GM19240 (cell line): ENCODE measurements around the gene SLC26A2.

Experiments
- DNase-seq: peaks from one replicate; pipeline ENCODE4 v3.0.0; 2011; ENCODE audit warnings: low spot score; ENCODE audit not compliant: insufficient read length

SLC26A2 gene

DNA sequence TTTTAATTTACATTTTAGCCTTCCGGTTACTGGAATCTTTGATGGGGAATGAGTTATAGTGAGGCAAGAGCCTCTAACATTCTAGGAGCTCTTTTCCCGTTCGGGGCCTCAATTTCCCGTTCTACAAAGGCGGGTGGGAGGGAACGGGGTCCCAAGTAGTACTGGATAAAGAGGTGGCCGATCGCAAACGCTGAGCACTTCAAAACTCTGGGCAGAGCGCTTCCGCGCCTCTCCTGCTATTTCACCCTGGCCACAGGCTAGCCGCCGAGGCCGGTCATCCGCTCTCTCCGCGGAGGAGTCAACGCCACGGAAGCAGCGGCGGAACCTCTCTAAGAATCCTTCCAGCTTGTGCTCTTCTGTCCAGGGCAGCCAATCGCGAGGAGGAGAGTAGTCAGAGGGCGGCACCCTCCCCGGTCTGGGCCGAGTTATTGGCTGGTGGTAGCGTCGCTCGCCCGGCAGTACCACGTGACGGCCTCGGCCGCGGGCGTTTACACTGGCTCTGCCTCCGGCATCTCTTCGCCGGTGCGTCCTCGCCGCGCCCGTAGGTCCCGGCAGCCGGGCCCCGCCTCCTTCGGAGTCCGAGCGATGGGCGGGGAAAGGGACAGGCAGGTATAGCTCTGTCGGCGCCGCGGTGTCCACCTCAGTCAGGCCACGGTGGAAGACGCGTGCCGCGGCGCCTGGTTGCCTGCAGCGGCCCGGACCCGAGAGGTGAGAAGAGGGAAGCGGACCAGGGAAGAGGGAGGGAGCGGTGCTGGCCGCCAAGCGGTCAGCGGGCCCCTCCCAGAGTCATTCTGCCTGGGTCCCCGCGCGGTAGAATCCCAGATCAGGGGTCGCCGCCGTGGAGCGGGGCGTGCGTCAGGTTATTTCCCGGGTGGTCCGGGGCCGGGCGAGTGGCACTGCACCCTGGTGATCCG lies at the start of gene SLC26A2:
Gene SLC26A2 (plus strand): TSS at position 487 of the 914 bp plus-strand sequence. CDS start 16,895 bp downstream, outside the sequence.
- DNase-seq, result peak; percentile 93

DNA sequence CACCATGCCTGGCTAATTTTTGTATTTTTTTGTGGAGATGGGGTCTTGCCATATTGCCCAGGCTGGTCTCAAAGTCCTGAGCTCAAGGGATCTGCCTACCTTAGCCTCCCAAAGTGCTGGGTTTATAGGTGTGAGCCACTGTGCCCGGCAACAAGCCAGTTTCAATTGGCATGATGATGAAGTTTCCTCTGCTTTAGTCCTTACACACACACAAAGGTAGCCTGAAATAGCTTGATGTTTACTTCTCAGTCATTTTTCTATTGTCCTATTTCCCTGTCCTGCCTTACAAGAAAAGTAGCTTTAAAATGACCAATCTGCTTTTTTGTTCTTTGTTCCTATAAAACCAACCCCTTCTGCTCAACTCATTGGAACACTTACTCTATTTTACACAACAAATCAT lies 49.5 kb upstream of the SLC26A2 start:
- DNase-seq, result no peak

DNA sequence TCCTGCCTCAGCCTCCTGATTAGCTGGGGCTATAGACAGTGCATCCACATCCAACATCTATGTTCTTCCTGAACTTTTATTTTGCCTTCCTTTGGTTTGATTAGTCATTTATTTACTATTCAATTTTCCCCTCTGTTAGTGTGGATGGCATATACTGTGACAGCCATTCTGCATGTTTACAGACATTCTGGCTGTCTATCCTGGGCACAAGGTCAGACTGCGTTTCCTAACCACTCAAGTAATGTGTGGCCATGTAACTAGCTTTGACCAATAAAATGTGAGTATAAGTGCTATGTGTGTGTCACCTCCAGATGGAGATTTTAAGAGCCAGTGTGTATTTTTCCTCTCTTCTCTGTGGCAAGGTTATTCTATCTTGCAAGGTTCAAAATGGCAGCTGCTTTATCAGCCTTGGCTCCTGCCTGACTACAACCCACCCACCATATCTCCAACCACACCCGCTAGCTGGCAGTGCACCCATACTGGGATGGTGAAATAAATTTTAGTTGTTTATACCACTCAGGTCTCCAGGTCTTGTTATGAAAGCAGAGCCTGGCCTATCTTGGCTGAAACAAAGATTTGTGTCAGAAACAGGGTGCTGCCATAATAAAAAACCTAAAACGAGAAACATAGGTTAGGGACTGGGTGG lies 48.2 kb upstream of the SLC26A2 start:
- DNase-seq, result no peak

DNA sequence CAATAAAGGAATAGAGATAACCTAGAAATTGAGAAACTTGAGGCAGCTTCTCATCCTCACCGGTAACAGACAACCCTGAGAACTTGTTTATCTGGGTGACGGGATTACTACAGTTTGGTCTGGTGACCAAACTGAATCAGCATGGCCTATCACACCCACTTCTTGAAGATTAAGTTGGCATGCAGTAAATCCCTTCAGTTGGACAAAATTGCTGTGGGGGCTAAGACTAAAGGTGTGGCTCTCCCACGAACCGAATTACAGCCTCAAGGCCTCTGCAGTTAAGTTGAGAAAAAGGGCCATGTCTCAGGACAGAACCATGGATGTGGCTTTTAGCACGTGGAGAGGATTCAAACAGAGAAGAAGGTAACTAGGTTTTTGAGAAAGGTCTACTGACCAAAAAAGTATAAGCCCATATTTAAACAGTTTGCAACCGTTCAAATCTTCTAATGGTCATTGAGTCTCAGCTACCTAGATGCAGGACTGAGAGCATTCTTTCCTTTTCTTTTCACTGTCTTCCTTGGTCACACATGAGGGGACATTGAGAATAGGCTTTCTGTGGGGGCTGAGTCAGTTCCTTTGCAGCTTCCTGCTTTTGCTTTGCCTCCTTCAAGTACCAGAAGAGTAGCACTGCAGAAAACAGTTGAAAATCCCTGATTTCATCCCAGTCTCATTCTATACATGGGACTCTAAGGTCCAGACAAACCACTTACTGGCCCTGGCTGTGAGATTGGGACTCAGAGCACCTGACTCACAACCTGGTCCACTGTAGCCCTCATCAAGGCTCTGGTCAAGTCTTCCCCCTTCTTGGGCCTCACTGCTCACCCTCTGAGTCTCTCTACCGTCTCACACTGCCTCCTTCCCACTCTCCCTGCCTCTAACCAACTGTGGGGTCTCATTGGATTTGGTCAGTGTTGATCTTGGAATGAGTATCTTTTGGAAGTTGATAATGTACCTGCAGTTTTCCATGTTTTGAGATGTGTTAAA lies 46.8 kb upstream of the SLC26A2 start:
- DNase-seq, result no peak

DNA sequence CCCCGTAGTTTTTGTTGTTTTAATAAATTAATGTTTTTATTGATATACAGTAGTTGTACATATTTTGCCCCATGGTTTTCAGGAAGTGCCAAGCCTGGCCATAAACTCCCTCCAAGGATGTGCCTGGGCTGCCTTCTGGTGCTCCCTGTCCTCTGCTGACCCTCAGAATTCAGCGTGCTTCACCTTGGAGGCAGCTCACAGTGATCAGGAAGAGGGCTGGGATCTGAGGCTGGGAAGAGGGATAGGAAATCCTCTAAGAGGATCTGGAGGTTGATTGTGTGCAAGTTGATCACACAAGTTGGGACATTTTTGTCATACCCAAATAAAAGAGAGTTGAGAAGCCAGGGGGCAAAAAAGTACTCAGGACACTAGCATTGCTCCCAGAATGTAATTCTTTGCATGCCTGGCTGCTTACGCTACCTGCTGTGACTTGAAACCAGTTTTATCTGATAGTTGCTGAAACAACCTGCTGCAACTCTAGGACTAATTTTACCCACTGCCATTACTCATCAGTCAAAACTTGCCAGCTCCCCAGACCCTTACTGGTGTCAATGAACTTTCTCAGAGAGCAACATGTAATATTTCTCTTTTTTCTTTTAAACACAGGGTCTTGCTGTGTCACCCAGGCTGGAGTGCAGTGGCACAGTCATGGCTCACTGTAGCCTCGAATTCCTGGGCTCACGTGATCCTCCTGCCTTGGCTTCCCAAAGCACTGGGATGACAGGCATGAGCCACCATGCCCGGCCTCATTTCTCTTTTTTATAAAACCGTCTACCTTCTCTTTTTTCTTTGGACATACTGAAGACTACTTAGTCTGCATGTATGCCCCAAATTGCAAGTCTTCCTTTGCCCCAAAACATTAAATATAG lies 44.9 kb upstream of the SLC26A2 start:
- no peak for DNase-seq

DNA sequence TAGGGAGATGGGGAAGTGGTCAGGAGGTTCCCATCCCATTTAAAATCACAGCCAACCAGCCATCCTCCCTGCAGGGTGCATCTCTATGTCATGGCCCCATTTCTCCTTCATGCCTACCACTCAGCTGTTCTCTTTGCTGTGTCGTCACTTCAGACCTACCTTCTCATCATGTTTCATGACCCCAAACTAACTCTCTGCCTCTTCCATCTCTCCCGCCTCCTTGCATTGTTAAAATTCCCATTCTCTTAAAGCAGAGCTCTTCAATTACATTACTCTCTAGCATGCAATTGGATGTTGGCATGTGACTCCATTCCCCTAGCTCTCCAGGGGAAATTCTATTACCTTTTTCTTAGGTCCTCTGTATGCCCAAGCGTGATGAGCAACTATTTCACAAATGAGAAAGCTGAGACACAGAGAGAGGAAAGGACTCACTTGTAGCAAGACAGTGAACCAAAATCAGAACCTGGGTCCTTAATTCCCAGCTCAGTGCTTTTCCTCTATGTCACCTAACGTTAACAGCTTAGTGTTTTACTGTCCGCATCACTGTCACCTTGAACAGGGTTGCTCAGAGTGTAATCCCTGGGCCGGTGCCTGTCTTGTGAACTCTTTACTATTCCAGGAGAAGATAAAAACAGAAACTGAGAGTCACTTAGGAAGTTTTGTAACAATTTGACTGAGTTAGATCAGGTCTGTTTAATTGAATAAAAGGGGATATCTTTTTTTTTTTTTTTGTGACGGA lies 44.1 kb upstream of the SLC26A2 start:
- DNase-seq, result no peak

DNA sequence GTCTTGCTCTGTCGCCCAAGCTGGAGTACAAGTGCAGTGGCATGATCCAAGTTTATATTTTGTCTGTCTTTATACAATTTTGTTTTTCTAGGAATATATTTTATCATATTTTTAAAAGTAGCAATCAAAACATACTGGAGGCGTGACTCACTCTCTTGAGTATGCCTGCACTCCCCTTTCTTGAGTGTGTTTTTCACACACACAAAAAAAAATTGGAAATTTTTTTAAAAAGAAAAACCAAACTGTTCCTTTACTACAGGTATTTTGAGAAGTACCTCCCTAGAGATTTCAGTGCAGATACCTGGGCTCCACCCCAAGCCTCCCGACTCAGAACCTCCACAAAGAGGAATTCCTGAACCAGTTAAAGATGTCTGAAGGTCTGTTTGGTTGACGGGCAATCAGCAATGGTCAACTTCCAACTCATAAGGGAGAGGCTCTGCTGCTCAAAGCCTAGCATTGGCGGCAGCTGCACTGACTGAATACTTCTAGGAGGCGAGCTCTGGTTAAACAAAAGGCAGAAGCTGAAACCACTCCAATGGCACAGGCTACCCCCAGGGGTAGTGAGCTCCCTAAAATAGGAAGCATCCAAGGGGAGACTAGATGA lies 43.4 kb upstream of the SLC26A2 start:
- DNase-seq, result no peak

DNA sequence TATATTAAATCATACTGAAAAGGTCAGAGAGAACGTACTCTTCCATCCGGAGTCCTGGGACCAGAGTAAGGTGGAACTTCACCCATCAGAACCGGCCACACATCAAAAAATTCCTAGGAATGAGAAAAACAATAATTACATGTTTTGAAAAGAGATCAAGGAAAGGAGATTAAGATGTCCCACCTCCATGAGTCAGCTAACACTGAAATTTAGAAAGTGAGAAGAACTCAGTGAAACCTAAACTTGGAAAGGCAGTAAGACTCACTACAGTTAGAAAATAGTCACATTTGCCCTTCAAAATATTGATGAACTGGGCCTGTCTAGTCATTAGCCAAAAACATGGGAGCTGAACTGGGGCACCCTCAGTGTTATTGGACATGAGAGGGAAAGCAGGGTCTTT lies 39.0 kb upstream of the SLC26A2 start:
- DNase-seq, result no peak

DNA sequence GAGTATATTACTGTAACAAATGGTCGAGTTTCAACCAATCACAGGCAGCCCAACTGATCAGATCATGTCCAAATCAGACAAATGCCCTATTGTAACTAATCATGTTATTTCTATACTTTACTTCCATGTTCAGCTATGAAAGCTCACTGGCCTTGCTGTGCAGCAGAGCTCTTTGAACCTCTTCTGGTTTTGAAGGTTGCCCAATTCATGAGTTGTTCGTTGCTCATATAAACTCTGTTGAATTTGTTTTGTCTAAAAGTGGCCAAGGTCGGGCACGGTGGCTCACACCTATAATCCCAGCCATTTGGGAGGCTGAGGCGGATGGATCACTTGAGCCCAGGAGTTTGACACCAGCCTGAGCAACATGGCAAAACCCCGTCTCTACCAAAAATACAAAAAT lies 37.6 kb upstream of the SLC26A2 start:
- no peak for DNase-seq

DNA sequence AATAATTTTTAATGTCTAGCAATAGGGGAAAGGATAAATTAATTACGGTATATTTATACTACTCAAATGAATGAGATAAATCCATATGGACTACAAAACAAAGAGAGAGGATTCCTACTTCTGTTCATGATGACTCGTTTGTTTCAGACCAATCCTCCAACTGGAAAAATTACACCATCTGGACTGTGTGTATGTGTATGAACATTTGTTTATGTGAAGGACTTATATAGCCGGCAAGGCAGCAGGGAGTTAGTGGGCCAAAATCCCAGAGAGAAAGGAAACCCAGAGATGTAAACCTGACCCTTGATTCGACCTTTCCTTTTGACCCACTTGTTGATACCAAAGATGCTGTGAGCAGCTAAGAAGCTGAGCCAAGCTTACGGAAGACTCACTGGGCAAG lies 36.1 kb upstream of the SLC26A2 start:
- no peak for DNase-seq

DNA sequence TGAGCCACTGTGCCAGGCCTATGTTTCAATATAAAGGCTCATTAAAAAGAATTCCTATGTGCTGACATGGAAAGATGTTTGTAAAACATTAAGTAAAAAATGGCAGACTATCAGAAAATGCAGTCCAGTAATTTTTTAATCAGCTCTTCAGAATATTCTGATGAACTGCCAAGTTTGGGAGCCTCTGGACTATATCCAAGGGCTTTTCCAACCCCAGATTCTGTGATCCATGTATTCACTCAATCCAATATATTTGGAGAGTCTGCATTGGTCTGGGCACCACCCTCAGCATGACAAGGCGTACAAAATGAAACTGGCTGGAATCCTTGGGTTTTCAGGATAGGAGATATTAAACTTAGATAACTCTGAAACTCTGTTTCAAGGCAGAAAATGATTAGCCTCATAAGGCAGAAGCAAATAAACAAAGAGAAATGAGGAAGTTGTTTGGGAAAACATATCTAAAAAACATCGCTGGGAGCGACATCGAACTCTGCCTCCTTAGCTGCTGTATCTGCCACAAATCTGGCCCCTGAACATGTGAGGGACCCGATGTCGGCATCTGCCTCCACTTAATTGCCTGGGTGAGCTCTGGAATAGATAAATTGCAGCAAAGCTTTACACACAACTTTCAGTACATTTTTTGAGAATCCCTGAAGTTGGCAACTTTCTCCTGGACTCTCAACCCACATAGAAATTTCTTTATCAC lies 30.4 kb upstream of the SLC26A2 start:
- no peak for DNase-seq

DNA sequence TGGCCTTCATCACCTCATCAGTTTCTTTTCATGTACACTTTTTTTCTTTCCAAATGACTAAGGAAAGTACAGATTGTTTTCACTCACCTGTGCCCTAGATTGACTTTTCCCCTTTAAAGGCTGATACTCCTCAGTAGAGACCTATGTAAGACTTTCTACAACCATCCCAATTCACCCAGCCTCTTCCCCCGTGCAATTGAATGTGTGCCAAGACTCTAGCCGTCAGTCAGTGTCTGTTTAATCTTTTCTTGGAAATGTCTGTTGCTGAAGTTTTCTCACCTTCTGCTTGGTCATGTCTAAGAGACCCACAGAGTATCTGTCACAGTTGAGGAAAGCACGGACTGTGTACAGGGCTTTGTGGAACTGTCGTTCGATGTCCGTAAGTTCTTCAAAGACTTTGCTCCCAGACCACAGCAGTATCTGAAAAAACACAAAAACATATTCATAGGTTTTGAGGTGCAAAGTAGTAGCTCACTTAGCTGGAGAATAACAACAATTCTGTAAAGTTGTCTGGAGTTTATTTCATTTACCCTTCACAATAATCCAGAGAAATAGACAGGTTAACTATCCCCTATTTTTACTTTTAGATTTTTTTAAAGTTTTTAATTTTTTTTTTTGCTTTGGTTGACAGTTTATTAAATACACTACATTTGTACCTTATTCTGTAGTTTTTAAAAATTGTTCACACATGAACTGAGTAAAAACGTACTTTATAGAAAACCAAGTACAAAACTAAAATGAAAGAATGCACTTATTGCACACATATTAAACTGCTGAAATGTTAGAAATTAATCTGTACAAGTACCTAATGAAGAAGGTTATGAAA lies 29.6 kb upstream of the SLC26A2 start:
- no peak for DNase-seq

DNA sequence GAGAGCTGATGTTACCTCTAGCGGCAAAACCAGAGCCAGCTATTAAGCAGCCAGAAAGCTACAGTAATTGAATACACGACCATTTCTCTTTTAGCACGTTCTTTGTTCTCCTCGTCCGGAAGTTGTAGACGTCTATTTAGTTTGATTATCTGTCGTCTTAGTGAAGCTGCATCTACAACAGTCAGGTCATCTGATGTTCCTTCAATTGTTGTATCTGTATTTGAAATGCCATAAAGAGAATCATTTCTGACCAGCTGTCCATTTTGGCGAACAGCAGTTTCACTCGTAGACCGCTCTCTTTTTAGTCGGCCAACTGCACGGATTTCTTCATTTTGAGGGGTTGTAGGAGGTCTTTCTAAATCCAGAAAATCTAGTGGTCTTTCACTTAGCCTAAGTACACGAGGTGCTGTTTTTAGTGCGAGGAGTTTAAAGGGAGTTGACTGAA lies 28.5 kb upstream of the SLC26A2 start:
- no peak for DNase-seq

DNA sequence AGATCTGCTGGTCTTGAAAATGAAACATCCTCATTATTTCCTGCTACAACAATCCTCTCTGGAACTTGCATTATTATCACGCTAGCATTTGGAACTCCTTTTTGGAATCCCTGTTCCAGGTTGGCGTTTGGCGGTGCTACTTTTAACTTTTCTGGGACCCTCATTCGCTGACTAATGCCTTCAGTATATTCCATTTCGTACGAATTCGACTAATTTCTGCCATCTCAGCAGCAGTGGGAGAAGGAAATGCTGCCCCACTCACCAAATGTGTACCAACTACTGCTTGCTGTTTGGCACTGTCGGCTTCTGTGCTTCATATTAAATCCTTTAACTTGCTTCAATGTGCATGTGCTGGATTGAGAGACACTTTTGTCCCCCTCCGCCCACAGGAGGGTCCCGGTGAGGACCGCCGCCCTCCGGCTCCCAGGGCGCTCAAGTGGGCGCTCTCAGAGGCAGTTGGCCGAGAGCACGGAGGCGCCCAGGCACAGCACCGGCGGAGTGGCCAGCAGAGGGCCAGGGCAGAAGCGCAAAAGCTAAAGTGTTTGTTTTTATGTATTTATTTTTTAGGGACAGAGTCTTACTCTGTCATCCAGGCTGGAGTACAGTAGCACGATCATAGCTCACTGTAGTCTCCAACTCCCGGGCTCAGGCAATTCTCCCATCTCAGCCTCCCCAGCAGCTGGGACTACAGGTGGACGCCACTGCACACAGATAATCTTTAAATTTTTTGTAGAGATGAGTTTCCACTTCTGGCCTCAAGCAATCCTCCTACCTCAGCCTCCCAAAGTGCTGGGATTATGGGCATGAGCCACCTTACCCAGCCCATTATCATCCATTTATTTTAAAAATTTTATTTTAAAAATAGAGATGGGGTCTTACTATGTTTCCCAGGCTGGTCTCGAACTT lies 27.9 kb upstream of the SLC26A2 start:
- no peak for DNase-seq

DNA sequence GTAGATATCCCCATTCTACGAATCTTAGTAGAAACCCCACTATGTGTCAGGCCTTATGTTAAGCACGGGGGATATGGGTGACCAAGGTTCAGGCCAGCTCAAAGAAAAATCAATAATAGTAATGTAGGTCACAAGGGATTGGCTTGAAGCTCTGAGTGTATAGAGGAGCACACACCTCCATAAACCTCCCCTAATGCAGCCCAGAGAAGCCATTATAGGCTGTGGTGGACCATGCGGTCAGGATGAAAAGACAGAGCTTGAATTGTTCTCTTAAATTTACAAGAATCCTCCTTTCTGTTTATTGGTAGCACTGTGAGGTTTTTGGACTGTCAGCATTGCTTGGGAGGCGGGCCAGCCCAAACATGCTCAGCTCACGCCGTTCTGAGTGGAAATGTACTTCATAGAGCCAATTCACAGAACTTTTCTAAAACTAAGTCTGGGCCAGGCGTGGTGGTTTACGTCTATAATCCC lies 25.1 kb upstream of the SLC26A2 start:
- no peak for DNase-seq

DNA sequence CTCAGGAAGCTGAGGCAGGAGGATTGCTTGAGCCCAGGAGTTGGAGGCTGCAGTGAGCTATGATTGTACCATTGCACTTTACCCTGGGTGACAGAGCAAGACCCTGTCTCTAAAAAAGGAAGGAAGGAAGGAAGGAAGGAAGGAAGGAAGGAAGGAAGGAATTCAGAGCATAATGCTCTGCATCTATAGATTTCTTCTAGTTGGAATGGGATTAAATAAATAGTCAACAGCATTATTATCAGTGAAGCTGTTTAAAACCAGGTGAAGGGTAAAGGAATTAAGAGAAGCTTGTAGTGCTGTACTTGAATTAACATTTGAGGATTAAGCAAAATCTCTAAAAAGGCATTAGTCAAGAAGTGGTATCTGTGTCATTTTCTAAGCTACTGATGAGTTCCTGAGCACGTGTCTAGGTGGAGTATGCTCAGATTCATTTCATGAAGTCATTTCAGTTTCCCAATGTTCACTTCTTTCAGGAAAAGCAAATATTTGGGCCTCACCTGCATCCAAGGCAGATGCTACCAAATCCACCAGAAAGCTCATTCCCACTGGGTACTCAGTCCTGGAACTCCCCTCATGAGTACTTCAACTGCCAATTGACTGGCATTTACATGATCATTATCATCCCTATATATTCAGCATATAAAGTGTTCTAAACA lies 24.4 kb upstream of the SLC26A2 start:
- no peak for DNase-seq
